Mesothelial cell of epicardium (in vitro differentiated cells): ENCODE data around the gene CIPC. TPM values are rescaled to one million over a fixed set of nuclear protein-coding genes. Genes with fewer than 3 reads are reported as not detected.
A peak's percentile ranks its signal among the peaks of the same experiment; 100 is the strongest.

Experiments
- DNase-seq, 2 experiments: peaks; one replicate each; pipeline ENCODE4 v3.0.0; 2021; ENCODE audit warnings: low spot score in 2 of 2; ENCODE audit not compliant: unreplicated experiment in 2 of 2
- H3K27ac Mint-ChIP-seq: 2 replicates; pipeline ENCODE4 v1.8.0; 2021; ENCODE audit warnings: mixed read lengths
- H3K27me3 Mint-ChIP-seq: 2 replicates; pipeline ENCODE4 v1.8.0; 2021; ENCODE audit warnings: low read depth, mixed read lengths
- H3K36me3 Mint-ChIP-seq: 2 replicates; pipeline ENCODE4 v1.8.0; 2021; ENCODE audit warnings: mixed read lengths
- H3K4me1 Mint-ChIP-seq: 2 replicates; pipeline ENCODE4 v1.8.0; 2021; ENCODE audit warnings: mixed read lengths
- H3K4me3 Mint-ChIP-seq: 2 replicates; pipeline ENCODE4 v1.8.0; 2021; ENCODE audit warnings: mild to moderate bottlenecking, moderate library complexity, mixed read lengths
- H3K9me3 Mint-ChIP-seq: 2 replicates; pipeline ENCODE4 v1.8.0; 2021; ENCODE audit warnings: mixed read lengths
- total RNA-seq: library from RNA; stranded (reverse); gene quantifications from 3 replicates; pipeline ENCODE4 v1.2.1, GENCODE V29; 2021
- TF ChIP-seq, protein P1 (sequence below): fragments of 200-600 bp; sonication (generic); IDR thresholded peaks from one replicate; pipeline ENCODE4 v1.5.0; 2021; ENCODE audit warnings: antibody characterized with exemption; ENCODE audit not compliant: unreplicated experiment

Gene CIPC
- total RNA-seq, 1 donor from 2014 or later: 22.9 TPM

DNA sequence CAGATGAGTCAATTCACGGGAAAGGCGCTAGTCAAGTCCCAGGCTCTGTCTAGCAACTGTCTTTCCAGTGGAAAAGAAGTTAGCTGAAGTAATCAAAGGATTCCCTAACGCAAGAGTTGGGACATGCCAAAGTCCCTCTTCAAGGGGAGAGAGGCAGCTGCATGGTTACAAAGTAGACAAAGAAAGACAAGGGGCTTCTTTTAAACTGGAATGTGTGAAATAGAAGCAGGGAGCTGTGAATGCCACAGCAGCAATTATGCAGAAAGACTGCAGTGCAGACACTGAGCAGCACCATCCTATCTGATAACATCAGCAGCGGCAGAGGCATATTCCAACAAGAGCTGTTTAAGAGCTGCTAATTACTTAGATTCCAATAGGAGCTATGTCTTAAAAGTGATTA lies 12.5 kb upstream of the CIPC start:
- no peak overlapping the region for H3K4me3 Mint-ChIP-seq
- TF ChIP-seq, protein P1, sequence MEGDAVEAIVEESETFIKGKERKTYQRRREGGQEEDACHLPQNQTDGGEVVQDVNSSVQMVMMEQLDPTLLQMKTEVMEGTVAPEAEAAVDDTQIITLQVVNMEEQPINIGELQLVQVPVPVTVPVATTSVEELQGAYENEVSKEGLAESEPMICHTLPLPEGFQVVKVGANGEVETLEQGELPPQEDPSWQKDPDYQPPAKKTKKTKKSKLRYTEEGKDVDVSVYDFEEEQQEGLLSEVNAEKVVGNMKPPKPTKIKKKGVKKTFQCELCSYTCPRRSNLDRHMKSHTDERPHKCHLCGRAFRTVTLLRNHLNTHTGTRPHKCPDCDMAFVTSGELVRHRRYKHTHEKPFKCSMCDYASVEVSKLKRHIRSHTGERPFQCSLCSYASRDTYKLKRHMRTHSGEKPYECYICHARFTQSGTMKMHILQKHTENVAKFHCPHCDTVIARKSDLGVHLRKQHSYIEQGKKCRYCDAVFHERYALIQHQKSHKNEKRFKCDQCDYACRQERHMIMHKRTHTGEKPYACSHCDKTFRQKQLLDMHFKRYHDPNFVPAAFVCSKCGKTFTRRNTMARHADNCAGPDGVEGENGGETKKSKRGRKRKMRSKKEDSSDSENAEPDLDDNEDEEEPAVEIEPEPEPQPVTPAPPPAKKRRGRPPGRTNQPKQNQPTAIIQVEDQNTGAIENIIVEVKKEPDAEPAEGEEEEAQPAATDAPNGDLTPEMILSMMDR: no peak
- no peak for DNase-seq

GRCh38 chr14:77086017-77086727 lies 11.9 kb upstream of the CIPC start:
- no peaks in the 10 kb centered on the region for H3K27me3 Mint-ChIP-seq
- H3K27ac Mint-ChIP-seq: peak overlapping the region; percentile 99
- no peak for DNase-seq
- TF ChIP-seq, protein P1: no peak
- H3K4me3 Mint-ChIP-seq: no peak overlapping the region
- H3K36me3 Mint-ChIP-seq: no peaks in the 10 kb centered on the region
- H3K9me3 Mint-ChIP-seq: peaks cover 4% of the 10 kb centered on the region
- peaks cover 54% of the 10 kb centered on the region for H3K4me1 Mint-ChIP-seq

More for the DNA sequence above, 12.5 kb upstream of the CIPC start:
- H3K36me3 Mint-ChIP-seq: no peaks in the 10 kb centered on the region
- H3K9me3 Mint-ChIP-seq: no peaks in the 10 kb centered on the region
- peaks cover 54% of the 10 kb centered on the region for H3K4me1 Mint-ChIP-seq
- peak overlapping the region; percentile 99 for H3K27ac Mint-ChIP-seq
- H3K27me3 Mint-ChIP-seq: no peaks in the 10 kb centered on the region

GRCh38 chr14:77086951-77087350 lies 11.1 kb upstream of the CIPC start:
- Mint-ChIP-seq H3K4me1 (peaks cover 54% of the 10 kb centered on the region), H3K36me3 (peaks cover 5% of the 10 kb centered on the region), H3K27me3 (no peaks in the 10 kb centered on the region), H3K9me3 (peaks cover 10% of the 10 kb centered on the region), H3K27ac (peak overlapping the region; percentile 99), H3K4me3 (no peak overlapping the region)
- DNase-seq: no peak
- TF ChIP-seq, protein P1: no peak

DNA sequence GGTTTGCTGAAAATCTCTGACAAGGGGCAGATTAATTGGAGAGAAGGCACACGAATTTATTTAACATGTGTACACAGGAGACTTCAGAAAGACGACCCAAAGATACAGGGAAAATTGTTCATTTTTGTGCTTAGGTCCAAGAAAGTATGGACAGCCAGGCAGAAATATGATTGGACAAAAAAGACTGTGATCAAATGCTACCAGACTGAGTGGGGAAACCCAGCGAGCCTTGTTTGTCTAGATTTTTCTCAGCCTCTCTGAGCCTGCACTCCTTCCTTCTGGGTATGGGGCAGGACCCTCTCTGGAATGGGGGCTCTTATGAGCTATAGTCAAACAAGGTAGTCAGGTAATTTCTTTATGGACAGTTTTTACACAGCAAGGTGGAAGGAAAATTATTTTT lies 10.4 kb upstream of the CIPC start:
- no peak for DNase-seq
- H3K4me3 Mint-ChIP-seq: peak overlapping the region; percentile 44
- H3K27me3 Mint-ChIP-seq: no peaks in the 10 kb centered on the region
- H3K9me3 Mint-ChIP-seq: peaks cover 10% of the 10 kb centered on the region
- peaks cover 5% of the 10 kb centered on the region for H3K36me3 Mint-ChIP-seq
- TF ChIP-seq, protein P1: no peak
- peak overlapping the region; percentile 99 for H3K27ac Mint-ChIP-seq
- peaks cover 54% of the 10 kb centered on the region for H3K4me1 Mint-ChIP-seq

GRCh38 chr14:77088219-77088618 lies 9.8 kb upstream of the CIPC start:
- peak overlapping the region; percentile 8 for H3K4me3 Mint-ChIP-seq
- peak overlapping the region; percentile 99 for H3K27ac Mint-ChIP-seq
- H3K36me3 Mint-ChIP-seq: peaks cover 5% of the 10 kb centered on the region
- H3K27me3 Mint-ChIP-seq: no peaks in the 10 kb centered on the region
- H3K9me3 Mint-ChIP-seq: peaks cover 10% of the 10 kb centered on the region
- peak in 1 of 2 experiments; percentile 53 for DNase-seq
- TF ChIP-seq, protein P1: no peak
- peaks cover 51% of the 10 kb centered on the region for H3K4me1 Mint-ChIP-seq
